Measurements from ENCODE around the gene TAF10. TPM values are rescaled to one million over a fixed set of nuclear protein-coding genes. Genes with fewer than 3 reads are reported as not detected.

TAF10 gene
- total and polyA plus RNA-seq, 4 donors = 10.5 to 58.1 (median 31.5) TPM

DNA sequence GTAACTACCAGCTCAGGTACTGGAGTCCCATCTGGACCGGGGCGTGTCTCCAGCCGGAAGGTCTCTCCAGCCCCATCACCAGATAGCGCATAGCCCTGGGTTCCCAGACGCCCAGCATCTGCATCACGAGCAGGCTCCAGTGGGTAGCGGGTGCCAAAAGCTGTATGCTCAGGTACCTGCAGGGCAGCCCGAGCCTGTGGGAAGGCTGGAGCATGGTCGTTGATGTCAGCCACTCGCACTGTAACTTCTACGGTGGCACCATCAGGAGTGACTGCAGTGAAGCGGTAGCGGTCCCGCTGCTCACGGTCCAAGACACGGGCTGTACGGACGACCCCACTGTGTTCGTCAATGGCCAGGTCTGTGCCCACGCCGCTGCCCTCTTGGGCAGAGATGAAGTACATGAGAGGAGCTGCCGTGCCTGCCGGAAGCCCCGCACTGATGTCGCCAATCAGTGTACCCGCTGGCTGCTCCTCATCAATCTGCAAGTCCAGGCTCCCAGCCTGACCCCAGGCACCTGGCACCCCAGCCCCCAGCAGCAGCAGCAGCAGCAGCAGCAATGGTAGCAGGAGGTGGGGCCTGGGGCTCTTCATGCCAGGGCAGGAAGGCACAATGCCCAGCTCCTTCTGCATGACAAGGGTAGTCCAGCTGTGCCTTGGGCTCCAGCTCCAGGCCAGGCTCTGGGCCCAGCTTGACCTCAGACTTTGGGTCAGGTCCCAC is 29.1 kb upstream of the TAF10 start:
- peaks cover 3 to 24% (median 17%) of the 10 kb centered on the region in 4 donors for H3K4me1 ChIP-seq (ENCODE audit: control insufficient read depth in 4 of 4, insufficient read depth in 4 of 4, low read length in 3 of 4)

DNA sequence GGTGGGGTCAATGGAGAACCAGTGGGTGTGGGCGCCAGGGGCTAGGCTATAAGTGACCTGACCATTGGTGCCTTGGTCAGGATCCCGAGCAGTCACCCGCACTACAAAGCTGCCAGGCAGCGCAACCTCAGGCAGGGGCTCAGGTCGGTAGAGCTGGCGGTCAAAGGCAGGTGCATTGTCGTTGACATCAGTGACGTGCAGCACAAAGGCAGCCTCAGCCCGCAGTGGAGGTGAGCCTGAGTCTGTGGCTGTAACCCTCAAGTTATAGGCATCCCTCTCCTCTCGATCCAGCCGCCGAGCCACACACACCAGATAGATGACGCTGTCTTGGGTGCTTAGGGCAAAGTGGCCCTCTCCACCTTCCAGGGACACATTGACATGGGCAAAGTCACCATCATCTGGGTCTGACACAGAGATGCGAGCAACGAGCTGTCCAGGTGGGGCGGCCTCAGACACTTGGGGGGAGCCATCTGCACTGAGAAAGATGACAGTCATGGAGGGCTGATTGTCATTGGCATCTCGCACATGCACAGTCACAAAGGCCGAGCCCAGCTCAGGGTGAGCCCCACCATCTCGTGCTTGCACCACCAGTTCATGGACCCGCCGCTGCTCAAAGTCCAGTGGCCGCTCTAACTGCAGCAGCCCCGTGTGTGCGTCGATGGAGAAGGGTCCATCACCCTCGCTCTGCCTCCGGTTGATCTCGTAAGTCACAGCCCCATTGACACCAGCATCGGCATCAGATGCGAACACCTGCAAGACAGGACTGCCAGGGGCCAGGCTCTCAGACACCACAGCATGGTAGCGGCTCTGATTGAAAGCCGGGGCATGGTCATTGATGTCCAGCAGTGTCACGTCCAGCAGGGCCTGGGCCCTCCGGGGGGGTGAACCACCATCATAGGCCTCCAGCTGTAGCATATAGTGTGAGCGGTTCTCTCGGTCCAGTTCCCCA is 28.3 kb upstream of the TAF10 start:
- WGBS = 97% methylated on average over 36 of the region's 36 CpGs
- H3K27ac ChIP-seq (ENCODE audit: low read depth in 1 of 2, low read length in 2 of 2) = no peak overlapping the region
- H3K9me3 ChIP-seq (ENCODE audit: control insufficient read depth in 4 of 4, low read length in 3 of 4) = no peaks in the 10 kb centered on the region
- H3K27me3 ChIP-seq (ENCODE audit: control insufficient read depth in 4 of 4, insufficient read depth in 4 of 4, low read length in 3 of 4) = no peaks in the 10 kb centered on the region
- H3K9ac ChIP-seq (ENCODE audit: low read depth in 1 of 2, low read length in 2 of 2) = no peak overlapping the region
- no peak for DNase-seq (ENCODE audit: low spot score)
- no peaks in the 10 kb centered on the region for H3K36me3 ChIP-seq (ENCODE audit: control insufficient read depth in 4 of 4, insufficient read depth in 3 of 4, low read depth in 1 of 4, low read length in 3 of 4)
- TF ChIP-seq, protein P1, sequence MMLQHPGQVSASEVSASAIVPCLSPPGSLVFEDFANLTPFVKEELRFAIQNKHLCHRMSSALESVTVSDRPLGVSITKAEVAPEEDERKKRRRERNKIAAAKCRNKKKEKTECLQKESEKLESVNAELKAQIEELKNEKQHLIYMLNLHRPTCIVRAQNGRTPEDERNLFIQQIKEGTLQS (IDR thresholded peaks at IDR 0.05) = no peak
- TF ChIP-seq RXRA (IDR thresholded peaks at IDR 0.05) (no peak), SP1 (IDR thresholded peaks at IDR 0.05) (no peak), YY1 (IDR thresholded peaks at IDR 0.05) (no peak), HNF4G (IDR thresholded peaks at IDR 0.05) (no peak), JUND (IDR thresholded peaks at IDR 0.05) (no peak), CTCF (IDR thresholded peaks at IDR 0.05; ENCODE audit: low read depth, low read length, missing input control) (no peak)
- TF ChIP-seq, protein P2, sequence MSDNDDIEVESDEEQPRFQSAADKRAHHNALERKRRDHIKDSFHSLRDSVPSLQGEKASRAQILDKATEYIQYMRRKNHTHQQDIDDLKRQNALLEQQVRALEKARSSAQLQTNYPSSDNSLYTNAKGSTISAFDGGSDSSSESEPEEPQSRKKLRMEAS (IDR thresholded peaks at IDR 0.05) = no peak
- no peak overlapping the region for H3K4me3 ChIP-seq (ENCODE audit: low read depth in 1 of 3, low read length in 3 of 3)
- H3K4me1 ChIP-seq (ENCODE audit: control insufficient read depth in 4 of 4, insufficient read depth in 4 of 4, low read length in 3 of 4) = peaks cover 3 to 27% (median 18%) of the 10 kb centered on the region in 4 donors

More for the DNA sequence above, 29.1 kb upstream of the TAF10 start:
- WGBS = 97% methylated on average over 26 of the region's 26 CpGs
- no peaks in the 10 kb centered on the region for H3K9me3 ChIP-seq (ENCODE audit: control insufficient read depth in 4 of 4, low read length in 3 of 4)
- no peak for DNase-seq (ENCODE audit: low spot score)
- H3K27me3 ChIP-seq (ENCODE audit: control insufficient read depth in 4 of 4, insufficient read depth in 4 of 4, low read length in 3 of 4) = no peaks in the 10 kb centered on the region
- TF ChIP-seq JUND (IDR thresholded peaks at IDR 0.05) (no peak), HNF4G (IDR thresholded peaks at IDR 0.05) (no peak), HNF4A (conservative IDR thresholded peaks at IDR 0.05) (no peak), EGR1 (IDR thresholded peaks at IDR 0.05; ENCODE audit: low read depth in 2 of 2) (no peak), RXRA (IDR thresholded peaks at IDR 0.05) (no peak), CTCF (IDR thresholded peaks at IDR 0.05; ENCODE audit: low read depth, low read length, missing input control) (no peak), TAF1 (conservative IDR thresholded peaks at IDR 0.05) (no peak), YY1 (IDR thresholded peaks at IDR 0.05) (no peak), RAD21 (IDR thresholded peaks at IDR 0.05) (no peak), FOXA2 (IDR thresholded peaks at IDR 0.05) (no peak), FOXA1 (IDR thresholded peaks at IDR 0.05) (no peak), SP1 (IDR thresholded peaks at IDR 0.05) (no peak)
- TF ChIP-seq, protein P2 (IDR thresholded peaks at IDR 0.05) = no peak
- TF ChIP-seq, protein P1 (IDR thresholded peaks at IDR 0.05) = no peak
- TF ChIP-seq, protein P3, sequence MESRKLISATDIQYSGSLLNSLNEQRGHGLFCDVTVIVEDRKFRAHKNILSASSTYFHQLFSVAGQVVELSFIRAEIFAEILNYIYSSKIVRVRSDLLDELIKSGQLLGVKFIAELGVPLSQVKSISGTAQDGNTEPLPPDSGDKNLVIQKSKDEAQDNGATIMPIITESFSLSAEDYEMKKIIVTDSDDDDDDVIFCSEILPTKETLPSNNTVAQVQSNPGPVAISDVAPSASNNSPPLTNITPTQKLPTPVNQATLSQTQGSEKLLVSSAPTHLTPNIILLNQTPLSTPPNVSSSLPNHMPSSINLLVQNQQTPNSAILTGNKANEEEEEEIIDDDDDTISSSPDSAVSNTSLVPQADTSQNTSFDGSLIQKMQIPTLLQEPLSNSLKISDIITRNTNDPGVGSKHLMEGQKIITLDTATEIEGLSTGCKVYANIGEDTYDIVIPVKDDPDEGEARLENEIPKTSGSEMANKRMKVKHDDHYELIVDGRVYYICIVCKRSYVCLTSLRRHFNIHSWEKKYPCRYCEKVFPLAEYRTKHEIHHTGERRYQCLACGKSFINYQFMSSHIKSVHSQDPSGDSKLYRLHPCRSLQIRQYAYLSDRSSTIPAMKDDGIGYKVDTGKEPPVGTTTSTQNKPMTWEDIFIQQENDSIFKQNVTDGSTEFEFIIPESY (IDR thresholded peaks at IDR 0.05) = no peak
- H3K27ac ChIP-seq (ENCODE audit: low read depth in 1 of 2, low read length in 2 of 2) = no peak overlapping the region
- no peaks in the 10 kb centered on the region for H3K36me3 ChIP-seq (ENCODE audit: control insufficient read depth in 4 of 4, insufficient read depth in 3 of 4, low read depth in 1 of 4, low read length in 3 of 4)
- H3K9ac ChIP-seq (ENCODE audit: low read depth in 1 of 2, low read length in 2 of 2) = no peak overlapping the region
- no peak overlapping the region for H3K4me3 ChIP-seq (ENCODE audit: low read depth in 1 of 3, low read length in 3 of 3)
